A673 (cell line): ENCODE data around the gene DPPA4.

Experiments used
- CTCF ChIP-seq: fragments of 300-800, 200-600 bp; sonication (generic); conservative IDR thresholded peaks from 2 replicates; pipeline ENCODE4 v1.5.1; 2017; ENCODE audit warnings: low read depth, mild to moderate bottlenecking, antibody characterized with exemption, low read length, moderate library complexity, mixed read lengths
- EZH2 ChIP-seq: fragments of 200-600 bp; sonication (generic); IDR thresholded peaks from 2 replicates; pipeline ENCODE4 v1.6.1; 2017; ENCODE audit warnings: borderline replicate concordance, low read depth, mild to moderate bottlenecking, mixed read lengths, antibody characterized with exemption, low read length; ENCODE audit not compliant: poor library complexity, severe bottlenecking

- TF ChIP-seq EZH2, result no peak
- no peak for TF ChIP-seq CTCF
Observed at GRCh38 chr3:109384164-109384563, 46.8 kb upstream of the DPPA4 start.
